ENCODE measurements around the gene UNC80. TPM values are rescaled to one million over a fixed set of nuclear protein-coding genes. Genes with fewer than 3 reads are reported as not detected.

The UNC80 gene
- total RNA-seq, 1 experiment from 2014 or later = not detected

DNA sequence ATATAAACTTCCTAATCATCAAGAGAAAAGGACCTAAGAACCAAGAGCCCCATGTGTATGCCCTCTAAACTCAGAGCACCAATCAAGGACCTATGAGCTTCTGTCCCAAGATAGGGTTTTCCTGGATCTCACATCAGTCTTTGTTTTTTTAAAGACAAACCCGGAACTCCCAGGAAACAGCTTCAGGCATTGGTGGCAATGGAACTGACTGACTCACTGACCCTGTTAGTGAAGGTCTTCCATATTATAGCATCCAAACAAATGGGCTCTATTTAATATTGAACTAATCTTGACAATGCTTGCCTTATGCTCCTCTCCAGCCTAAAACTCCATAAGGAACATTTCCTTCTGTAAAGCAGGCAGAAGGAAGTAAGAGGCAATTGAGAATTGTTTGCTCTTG lies 167.3 kb downstream of the UNC80 start:
- Histone ChIP-seq H4K20me1 (ENCODE audit: insufficient read depth) (no peaks in the 10 kb centered on the region), H3K4me3 (no peak overlapping the region), H3K36me3 (ENCODE audit: low read depth) (no peaks in the 10 kb centered on the region), H3K4me2 (no peak overlapping the region), H3K27me3 (ENCODE audit: insufficient read depth, low read depth) (no peaks in the 10 kb centered on the region), H3K27ac (no peak overlapping the region), H3K79me2 (ENCODE audit: low read depth) (no peaks in the 10 kb centered on the region), H3F3A (ENCODE audit: insufficient read depth, low read depth) (no peaks in the 10 kb centered on the region), H2AFZ (no peak overlapping the region), H3K4me1 (replicated peaks; ENCODE audit: insufficient read depth) (no peaks in the 10 kb centered on the region), H3K9me2 (ENCODE audit: insufficient read depth) (no peaks in the 10 kb centered on the region), H3K9me3 (ENCODE audit: insufficient read depth, low read depth) (no peaks in the 10 kb centered on the region)
- ChIA-PET CTCF (no interaction called here), POLR2A (ENCODE audit: unreplicated experiment) (no interaction called here)
- no TSS peak for BruUV-seq (replicated peaks)
- TF ChIP-seq, protein P1, sequence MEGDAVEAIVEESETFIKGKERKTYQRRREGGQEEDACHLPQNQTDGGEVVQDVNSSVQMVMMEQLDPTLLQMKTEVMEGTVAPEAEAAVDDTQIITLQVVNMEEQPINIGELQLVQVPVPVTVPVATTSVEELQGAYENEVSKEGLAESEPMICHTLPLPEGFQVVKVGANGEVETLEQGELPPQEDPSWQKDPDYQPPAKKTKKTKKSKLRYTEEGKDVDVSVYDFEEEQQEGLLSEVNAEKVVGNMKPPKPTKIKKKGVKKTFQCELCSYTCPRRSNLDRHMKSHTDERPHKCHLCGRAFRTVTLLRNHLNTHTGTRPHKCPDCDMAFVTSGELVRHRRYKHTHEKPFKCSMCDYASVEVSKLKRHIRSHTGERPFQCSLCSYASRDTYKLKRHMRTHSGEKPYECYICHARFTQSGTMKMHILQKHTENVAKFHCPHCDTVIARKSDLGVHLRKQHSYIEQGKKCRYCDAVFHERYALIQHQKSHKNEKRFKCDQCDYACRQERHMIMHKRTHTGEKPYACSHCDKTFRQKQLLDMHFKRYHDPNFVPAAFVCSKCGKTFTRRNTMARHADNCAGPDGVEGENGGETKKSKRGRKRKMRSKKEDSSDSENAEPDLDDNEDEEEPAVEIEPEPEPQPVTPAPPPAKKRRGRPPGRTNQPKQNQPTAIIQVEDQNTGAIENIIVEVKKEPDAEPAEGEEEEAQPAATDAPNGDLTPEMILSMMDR (conservative IDR thresholded peaks at IDR 0.05) = no peak
- no peak for TF ChIP-seq EZH2 (IDR thresholded peaks at IDR 0.05; ENCODE audit: low read depth)
- intact Hi-C loops (cut with micrococcal nuclease; ENCODE audit: unreplicated experiment) = no loop called here
- DNase-seq = no peak

DNA sequence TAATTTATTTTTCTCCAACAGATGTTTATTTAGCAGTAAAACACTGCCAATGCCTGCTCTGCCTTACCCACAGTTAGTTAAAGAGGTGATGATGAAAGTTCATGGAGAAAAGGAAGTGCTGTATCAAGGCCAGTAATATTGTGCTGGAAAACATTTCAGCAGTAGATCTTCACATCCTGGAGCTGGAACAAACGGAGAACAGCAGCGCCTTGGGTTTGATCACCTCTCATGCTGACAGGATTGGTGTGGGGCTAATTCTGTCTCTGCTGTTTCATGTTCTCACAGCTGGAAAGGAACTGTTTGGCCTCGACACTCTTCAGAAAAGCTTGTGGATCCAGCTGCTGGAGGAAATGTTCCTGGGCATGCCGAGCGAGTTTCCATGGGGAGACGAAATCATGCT lies 169.3 kb downstream of the UNC80 start:
- no TSS peak for BruUV-seq (replicated peaks)

DNA sequence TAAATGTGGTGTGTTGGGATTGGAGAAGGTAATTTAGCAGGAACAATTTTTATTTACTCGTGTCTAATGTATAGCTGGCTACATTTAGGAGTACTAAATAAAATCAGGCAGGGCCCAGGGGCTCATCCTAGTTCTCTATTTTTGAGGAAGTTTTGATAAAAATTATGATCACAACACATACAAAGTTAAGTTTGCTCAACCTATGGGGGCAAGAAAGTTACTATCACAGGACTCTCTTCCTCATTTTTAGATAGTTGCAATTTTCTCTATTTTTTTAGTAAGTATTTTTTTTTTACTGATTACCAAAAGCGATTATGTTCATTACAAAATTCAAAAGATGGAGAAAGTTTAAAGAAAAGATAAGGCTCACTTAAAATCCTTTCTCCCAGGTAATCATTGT lies 170.8 kb downstream of the UNC80 start:
- Histone ChIP-seq H3K4me3 (no peak overlapping the region), H3K27ac (no peak overlapping the region), H3K9me3 (ENCODE audit: insufficient read depth, low read depth) (no peaks in the 10 kb centered on the region), H3K79me2 (ENCODE audit: low read depth) (no peaks in the 10 kb centered on the region), H3K4me2 (no peak overlapping the region), H4K20me1 (ENCODE audit: insufficient read depth) (no peaks in the 10 kb centered on the region), H2AFZ (no peak overlapping the region), H3K36me3 (ENCODE audit: low read depth) (no peaks in the 10 kb centered on the region), H3K9me2 (ENCODE audit: insufficient read depth) (no peaks in the 10 kb centered on the region), H3K4me1 (replicated peaks; ENCODE audit: insufficient read depth) (no peaks in the 10 kb centered on the region), H3F3A (ENCODE audit: insufficient read depth, low read depth) (no peaks in the 10 kb centered on the region), H3K27me3 (ENCODE audit: insufficient read depth, low read depth) (no peaks in the 10 kb centered on the region)
- CTCF ChIA-PET = no interaction called here
- no peak for DNase-seq
- no TSS peak for BruUV-seq (replicated peaks)
- POLR2A ChIA-PET (ENCODE audit: unreplicated experiment) = no interaction called here
- TF ChIP-seq, protein P1 (conservative IDR thresholded peaks at IDR 0.05) = no peak
- no peak for TF ChIP-seq EZH2 (IDR thresholded peaks at IDR 0.05; ENCODE audit: low read depth)
- intact Hi-C loops (cut with micrococcal nuclease; ENCODE audit: unreplicated experiment) = no loop called here

More for the DNA sequence above, 169.3 kb downstream of the UNC80 start:
- TF ChIP-seq, protein P1 (conservative IDR thresholded peaks at IDR 0.05) = no peak
- no peak for TF ChIP-seq EZH2 (IDR thresholded peaks at IDR 0.05; ENCODE audit: low read depth)
- Histone ChIP-seq H3K9me3 (ENCODE audit: insufficient read depth, low read depth) (no peaks in the 10 kb centered on the region), H3K36me3 (ENCODE audit: low read depth) (no peaks in the 10 kb centered on the region), H3K27ac (no peak overlapping the region), H4K20me1 (ENCODE audit: insufficient read depth) (no peaks in the 10 kb centered on the region), H3K27me3 (ENCODE audit: insufficient read depth, low read depth) (no peaks in the 10 kb centered on the region), H3F3A (ENCODE audit: insufficient read depth, low read depth) (no peaks in the 10 kb centered on the region), H3K79me2 (ENCODE audit: low read depth) (no peaks in the 10 kb centered on the region), H3K4me3 (no peak overlapping the region), H3K9me2 (ENCODE audit: insufficient read depth) (no peaks in the 10 kb centered on the region), H3K4me1 (replicated peaks; ENCODE audit: insufficient read depth) (no peaks in the 10 kb centered on the region), H3K4me2 (no peak overlapping the region), H2AFZ (no peak overlapping the region)
- DNase-seq = no peak
- CTCF ChIA-PET = no interaction called here
- POLR2A ChIA-PET (ENCODE audit: unreplicated experiment) = no interaction called here
- intact Hi-C loops (cut with micrococcal nuclease; ENCODE audit: unreplicated experiment) = no loop called here

Data from PC-9 (cell line).